Uterus (tissue), 2 donors: ENCODE results near the gene HOXB2.

ENCODE experiments used
- CTCF ChIP-seq, 4 experiments: fragments of 200-600 bp in 2 of 4; fragments of 450-650 bp in 2 of 4; sonication (generic) in 2 of 4; IDR thresholded peaks; one replicate each; pipeline ENCODE4 v1.5.1; 2016 to 2019; ENCODE audit warnings: antibody characterized with exemption in 4 of 4, mild to moderate bottlenecking in 2 of 4, moderate library complexity in 1 of 4
- POLR2A ChIP-seq, 2 donors: fragments of 450-650 bp; IDR thresholded peaks; one replicate each; pipeline ENCODE4 v1.6.1; 2016; ENCODE audit warnings: antibody characterized with exemption in 2 of 2, mild to moderate bottlenecking in 1 of 2, moderate library complexity in 1 of 2

GRCh38 chr17:48570325-48571023 lies 25.6 kb upstream of the HOXB2 start:
- no peak for TF ChIP-seq POLR2A (IDR thresholded peaks at IDR 0.05)
- no peak for TF ChIP-seq CTCF (IDR thresholded peaks at IDR 0.05)
